ENCODE measurements around the gene CD63. TPM values are rescaled to one million over a fixed set of nuclear protein-coding genes. Genes with fewer than 3 reads are reported as not detected.

The CD63 gene
- total RNA-seq, 2 experiments from 2014 or later = 99.6 to 101 TPM

DNA sequence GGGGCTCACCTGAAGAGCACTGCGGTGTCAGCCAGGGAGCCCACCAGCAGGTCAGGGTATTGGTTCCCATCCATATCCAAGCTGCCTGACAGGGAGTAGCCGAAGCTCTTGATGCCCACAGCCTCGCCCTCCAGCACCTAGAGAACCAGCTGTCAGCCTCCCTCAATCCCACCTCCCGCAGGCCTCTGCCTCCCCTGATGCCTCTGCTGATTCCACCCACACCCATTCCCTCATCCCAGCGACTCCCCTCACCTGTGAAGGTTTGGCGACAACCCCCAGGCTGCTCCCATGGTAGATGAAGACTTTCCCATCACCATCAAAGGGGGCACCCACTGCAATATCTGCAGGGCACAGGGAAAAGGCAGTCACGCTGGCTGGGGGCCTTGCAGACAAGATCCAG is 31.1 kb downstream of the CD63 start:
- Mint-ChIP-seq H3K9me3 (no peaks in the 10 kb centered on the region), H3K27me3 (no peaks in the 10 kb centered on the region), H3K27ac (no peak overlapping the region), H3K4me3 (no peak overlapping the region), H3K4me1 (ENCODE audit: low read depth) (no peaks in the 10 kb centered on the region), H3K36me3 (ENCODE audit: low read depth) (no peaks in the 10 kb centered on the region)
- CTCF ChIA-PET = interaction anchor here (4.0 kb wide), 1 partner anchor 41 kb away, joined by 16 read pairs; no protein-coding TSS in a partner anchor
- TF ChIP-seq CTCF (IDR thresholded peaks at IDR 0.05) = no peak
- DNase-seq (no peak), ATAC-seq (no peak)
- intact Hi-C loops (cut with micrococcal nuclease) = no loop called here
- POLR2A ChIA-PET = no interaction called here

DNA sequence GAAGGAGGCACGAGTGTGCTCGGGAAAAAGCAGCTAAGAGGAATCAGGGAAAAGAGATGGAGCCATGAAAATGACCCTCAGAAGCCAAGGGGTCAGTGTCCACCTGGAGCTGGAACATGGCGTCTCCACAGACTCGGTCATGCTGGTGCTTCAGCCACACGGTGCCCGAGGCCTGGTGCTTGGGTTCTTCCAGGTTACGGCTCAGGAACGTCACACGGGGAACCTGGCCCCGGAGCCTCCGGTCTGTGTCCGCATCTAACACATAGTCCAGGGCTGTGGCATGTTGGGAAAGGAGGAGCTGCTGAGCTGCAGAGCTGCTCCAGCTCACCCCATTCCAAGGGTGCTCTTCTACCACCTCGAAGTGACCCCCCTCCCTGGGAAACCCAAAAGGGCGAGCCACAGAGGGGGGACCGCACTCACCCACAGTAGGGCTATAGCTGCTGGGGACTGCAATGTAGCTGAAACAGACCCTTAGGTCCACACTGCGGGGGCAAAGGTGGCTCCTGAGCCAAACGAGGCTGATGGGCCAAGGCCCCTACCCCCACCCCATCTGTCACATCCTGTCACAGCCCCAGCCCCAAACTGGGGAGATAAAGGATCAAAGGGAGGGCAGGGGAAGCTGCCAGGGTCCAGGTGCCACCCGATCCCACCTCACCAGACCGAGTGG is 31.9 kb downstream of the CD63 start:
- H3K27ac Mint-ChIP-seq = no peak overlapping the region
- no peaks in the 10 kb centered on the region for H3K4me1 Mint-ChIP-seq (ENCODE audit: low read depth)
- H3K9me3 Mint-ChIP-seq = no peaks in the 10 kb centered on the region
- ATAC-seq (no peak), DNase-seq (no peak)
- no peak overlapping the region for H3K4me3 Mint-ChIP-seq
- CTCF ChIA-PET = interaction anchor here (1.8 to 4.0 kb wide), 2 partner anchors 8 to 41 kb away, joined by 8 to 16 read pairs; no protein-coding TSS in a partner anchor
- POLR2A ChIA-PET = interaction anchor here (1.4 kb wide), 1 partner anchor 23 kb away, joined by 4 read pairs; no protein-coding TSS in a partner anchor
- TF ChIP-seq CTCF (IDR thresholded peaks at IDR 0.05) = no peak
- no peaks in the 10 kb centered on the region for H3K36me3 Mint-ChIP-seq (ENCODE audit: low read depth)
- H3K27me3 Mint-ChIP-seq = no peaks in the 10 kb centered on the region
- intact Hi-C loops (cut with micrococcal nuclease) = no loop called here

- Mint-ChIP-seq H3K27ac (no peak overlapping the region), H3K4me3 (no peak overlapping the region), H3K36me3 (ENCODE audit: low read depth) (no peaks in the 10 kb centered on the region), H3K4me1 (ENCODE audit: low read depth) (no peaks in the 10 kb centered on the region), H3K9me3 (no peaks in the 10 kb centered on the region), H3K27me3 (no peaks in the 10 kb centered on the region)
- ATAC-seq (no peak), DNase-seq (no peak)
- CTCF ChIA-PET = interaction anchor here (1.8 to 4.0 kb wide), 3 partner anchors 9 to 40 kb away, joined by 5 to 16 read pairs (median 8); a partner anchor contains a TSS
- no peak for TF ChIP-seq CTCF (IDR thresholded peaks at IDR 0.05)
- intact Hi-C loops (cut with micrococcal nuclease) = no loop called here
- POLR2A ChIA-PET = interaction anchor here (1.4 kb wide), 1 partner anchor 23 kb away, joined by 4 read pairs; no protein-coding TSS in a partner anchor
These were observed 32.7 kb downstream of the CD63 start for GRCh38 chr12:55696141-55696540.

GRCh38 chr12:55695349-55695748 is 33.5 kb downstream of the CD63 start:
- ChIA-PET POLR2A (no interaction called here), CTCF (interaction anchor here (1.8 to 4.0 kb wide), 3 partner anchors 10 to 39 kb away, joined by 5 to 16 read pairs (median 8); a partner anchor contains a TSS)
- TF ChIP-seq CTCF (IDR thresholded peaks at IDR 0.05) = no peak
- Mint-ChIP-seq H3K9me3 (no peaks in the 10 kb centered on the region), H3K4me1 (ENCODE audit: low read depth) (no peaks in the 10 kb centered on the region), H3K27me3 (no peaks in the 10 kb centered on the region), H3K36me3 (ENCODE audit: low read depth) (no peaks in the 10 kb centered on the region), H3K27ac (no peak overlapping the region), H3K4me3 (no peak overlapping the region)
- no peak for ATAC-seq
- intact Hi-C loops (cut with micrococcal nuclease) = no loop called here
- no peak for DNase-seq

- no peak for ATAC-seq
- intact Hi-C loops (cut with micrococcal nuclease) = no loop called here
These were observed 34.2 kb downstream of the CD63 start for GRCh38 chr12:55694651-55695050.

More at GRCh38 chr12:55694651-55695050, 34.2 kb downstream of the CD63 start:
- TF ChIP-seq CTCF (IDR thresholded peaks at IDR 0.05) = no peak
- CTCF ChIA-PET = interaction anchor here (1.1 to 1.8 kb wide), 2 partner anchors 13 to 30 kb away, joined by 3 to 5 read pairs; a partner anchor contains a TSS
- Mint-ChIP-seq H3K27me3 (no peaks in the 10 kb centered on the region), H3K36me3 (ENCODE audit: low read depth) (no peaks in the 10 kb centered on the region), H3K4me3 (no peak overlapping the region), H3K27ac (no peak overlapping the region), H3K4me1 (ENCODE audit: low read depth) (no peaks in the 10 kb centered on the region), H3K9me3 (no peaks in the 10 kb centered on the region)
- no peak for DNase-seq
- POLR2A ChIA-PET = no interaction called here
